Measurements from ENCODE around the gene BCL2.
"Not testable (repeated sequence)": the region's sequence is repeated elsewhere in the genome, so short reads cannot be mapped to it uniquely, and the experiment has no call there.

BCL2 gene

GRCh38 chr18:63234432-63234831, 85.1 kb downstream of the BCL2 start:
- no peak for DNase-seq (ENCODE audit: low read depth)

GRCh38 chr18:63233334-63233733, 86.2 kb downstream of the BCL2 start:
- DNase-seq (ENCODE audit: low read depth) = no peak

GRCh38 chr18:63232826-63233225, 86.7 kb downstream of the BCL2 start:
- no peak for DNase-seq (ENCODE audit: low read depth)

- no peak for DNase-seq (ENCODE audit: low read depth)
Observed at GRCh38 chr18:63229971-63230370, 89.6 kb downstream of the BCL2 start.

- DNase-seq (ENCODE audit: low read depth) = no peak
Observed at GRCh38 chr18:63225434-63225833, 94.1 kb downstream of the BCL2 start.

GRCh38 chr18:63224630-63225029, 94.9 kb downstream of the BCL2 start:
- DNase-seq (ENCODE audit: low read depth) = no peak

- DNase-seq (ENCODE audit: low read depth) = no peak
Observed at GRCh38 chr18:63223837-63224236, 95.7 kb downstream of the BCL2 start.

GRCh38 chr18:63220903-63221302, 98.7 kb downstream of the BCL2 start:
- DNase-seq (ENCODE audit: low read depth) = no peak

- no peak for DNase-seq (ENCODE audit: low read depth)
Observed at GRCh38 chr18:63218472-63218871, 101.1 kb downstream of the BCL2 start.

GRCh38 chr18:63216516-63217311, 102.9 kb downstream of the BCL2 start:
- no peak for DNase-seq (ENCODE audit: low read depth)

- no peak for DNase-seq (ENCODE audit: low read depth)
Observed at GRCh38 chr18:63213936-63214671, 105.5 kb downstream of the BCL2 start.

- no peak for DNase-seq (ENCODE audit: low read depth)
Observed at GRCh38 chr18:63213331-63213900, 106.2 kb downstream of the BCL2 start.

GRCh38 chr18:63210521-63210920, 109.0 kb downstream of the BCL2 start:
- DNase-seq (ENCODE audit: low read depth) = no peak

GRCh38 chr18:63208676-63209075, 110.9 kb downstream of the BCL2 start:
- DNase-seq (ENCODE audit: low read depth) = no peak

GRCh38 chr18:63207835-63208234, 111.7 kb downstream of the BCL2 start:
- DNase-seq (ENCODE audit: low read depth) = no peak

- DNase-seq (ENCODE audit: low read depth) = no peak
Observed at GRCh38 chr18:63207143-63207790, 112.3 kb downstream of the BCL2 start.

GRCh38 chr18:63206433-63207142, 113.0 kb downstream of the BCL2 start:
- DNase-seq (ENCODE audit: low read depth) = no peak

- DNase-seq (ENCODE audit: low read depth) = no peak
Observed at GRCh38 chr18:63205791-63206252, 113.7 kb downstream of the BCL2 start.

- DNase-seq (ENCODE audit: low read depth) = no peak
Observed at GRCh38 chr18:63203497-63203896, 116.1 kb downstream of the BCL2 start.

- no peak for DNase-seq (ENCODE audit: low read depth)
Observed at GRCh38 chr18:63202828-63203227, 116.7 kb downstream of the BCL2 start.

GRCh38 chr18:63201456-63201855, 118.1 kb downstream of the BCL2 start:
- DNase-seq (ENCODE audit: low read depth) = not testable (repeated sequence)

- no peak for DNase-seq (ENCODE audit: low read depth)
Observed at GRCh38 chr18:63199743-63200241, 119.8 kb downstream of the BCL2 start.
